Measurements from ENCODE around the gene BCAS2. TPM values are rescaled to one million over a fixed set of nuclear protein-coding genes. Genes with fewer than 3 reads are reported as not detected.

BCAS2 gene
- total RNA-seq, 2 experiments from 2014 or later, result 39.3 to 40.8 TPM

Other genes starting within 250 kb of the BCAS2 start
- gene TRIM33, start 70.4 kb downstream of the BCAS2 start, total RNA-seq (2014; rRNA removed; shearing (Covaris generic)), result 34.0 and 44.7 TPM in 2 replicates
- gene TRIM33, start 70.4 kb downstream of the BCAS2 start, total RNA-seq (2022), result 43.0 and 44.2 TPM in 2 replicates
- 0.26 and 0.47 TPM in 2 replicates for gene DENND2C, start 88.4 kb upstream of the BCAS2 start, total RNA-seq (2014; rRNA removed; shearing (Covaris generic))
- gene DENND2C, start 88.4 kb upstream of the BCAS2 start, total RNA-seq (2022), result 0.93 and 1.6 TPM in 2 replicates
- not detected in 2 replicates for gene AMPD1, start 113.9 kb upstream of the BCAS2 start, total RNA-seq (2014; rRNA removed; shearing (Covaris generic))
- gene AMPD1, start 113.9 kb upstream of the BCAS2 start, total RNA-seq (2022), result not detected in 2 replicates
- gene NRAS, start 135.2 kb upstream of the BCAS2 start, total RNA-seq (2014; rRNA removed; shearing (Covaris generic)), result 28.5 and 32.6 TPM in 2 replicates
- 43.5 and 47.0 TPM in 2 replicates for gene NRAS, start 135.2 kb upstream of the BCAS2 start, total RNA-seq (2022)
- 177 and 223 TPM in 2 replicates for gene CSDE1, start 176.4 kb upstream of the BCAS2 start, total RNA-seq (2014; rRNA removed; shearing (Covaris generic))
- 426 and 456 TPM in 2 replicates for gene CSDE1, start 176.4 kb upstream of the BCAS2 start, total RNA-seq (2022)
- 123 and 142 TPM in 2 replicates for gene SIKE1, start 199.1 kb upstream of the BCAS2 start, total RNA-seq (2014; rRNA removed; shearing (Covaris generic))
- gene SIKE1, start 199.1 kb upstream of the BCAS2 start, total RNA-seq (2022), result 71.0 and 75.3 TPM in 2 replicates

All from OCI-LY7 (cell line).